GM06990 (cell line): ENCODE results near the gene CAST.

ENCODE experiments used
- DNase-seq: peaks from one replicate; pipeline ENCODE4 v3.0.0-alpha.2; 2011; ENCODE audit not compliant: insufficient read length; ENCODE audit errors: extremely low read depth
- H3K27me3 ChIP-seq: replicated peaks from 2 replicates; pipeline ENCODE4 v1.6.0; 2011; ENCODE audit warnings: low read length; ENCODE audit not compliant: control insufficient read depth, insufficient read depth
- H3K36me3 ChIP-seq: 2 replicates; pipeline ENCODE4 v1.5.1; 2011; ENCODE audit warnings: low read length; ENCODE audit not compliant: control insufficient read depth, insufficient read depth
- H3K4me3 ChIP-seq: replicated peaks from 2 replicates; pipeline ENCODE4 v1.5.1; 2011; ENCODE audit warnings: low read depth, mild to moderate bottlenecking, control low read depth, low read length
- CTCF ChIP-seq: IDR thresholded peaks from 2 replicates; pipeline ENCODE4 v1.5.1; 2011; ENCODE audit warnings: low read length, control low read depth, mild to moderate bottlenecking, inconsistent platforms; ENCODE audit not compliant: insufficient read depth, poor library complexity, severe bottlenecking

Gene CAST

GRCh38 chr5:96640696-96641095 is 21.5 kb upstream of the CAST start:
- Histone ChIP-seq H3K36me3 (no peaks in the 10 kb centered on the region), H3K27me3 (no peaks in the 10 kb centered on the region), H3K4me3 (no peak overlapping the region)
- DNase-seq, result no peak
- TF ChIP-seq CTCF, result no peak

- Histone ChIP-seq H3K36me3 (no peaks in the 10 kb centered on the region), H3K27me3 (no peaks in the 10 kb centered on the region), H3K4me3 (no peak overlapping the region)
- no peak for DNase-seq
- no peak for TF ChIP-seq CTCF
Observed at GRCh38 chr5:96641368-96642280, 20.6 kb upstream of the CAST start.

GRCh38 chr5:96642281-96642640 is 19.9 kb upstream of the CAST start:
- Histone ChIP-seq H3K27me3 (no peaks in the 10 kb centered on the region; the same call in 1 of the 2 replicates), H3K36me3 (no peaks in the 10 kb centered on the region), H3K4me3 (no peak overlapping the region)
- no peak for TF ChIP-seq CTCF
- DNase-seq, result no peak

GRCh38 chr5:96645091-96645490 is 17.1 kb upstream of the CAST start:
- DNase-seq, result no peak
- no peaks in the 10 kb centered on the region; the same call in 1 of the 2 replicates for H3K27me3 ChIP-seq
- no peaks in the 10 kb centered on the region for H3K36me3 ChIP-seq
- TF ChIP-seq CTCF, result no peak
- H3K4me3 ChIP-seq, result no peak overlapping the region

DNA sequence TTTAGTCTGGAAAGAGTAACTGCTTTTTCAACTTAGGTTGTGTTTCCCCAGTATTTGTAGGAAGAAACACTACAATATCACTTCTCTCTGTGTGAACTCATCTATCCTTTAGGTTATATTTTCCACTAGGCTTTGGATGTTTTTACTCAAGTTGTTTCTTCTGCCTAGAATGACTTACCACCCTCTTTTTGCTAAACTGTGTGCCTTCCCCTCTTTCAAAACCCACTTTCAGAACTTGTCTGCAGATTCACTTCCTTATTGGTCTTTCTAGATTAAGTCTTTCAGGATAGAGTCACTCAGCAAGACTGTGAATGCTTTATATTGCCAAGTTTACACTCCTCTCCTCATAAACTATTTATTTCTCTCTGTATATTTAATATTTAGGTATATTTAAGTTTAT is 14.2 kb upstream of the CAST start:
- TF ChIP-seq CTCF, result no peak
- H3K36me3 ChIP-seq, result no peaks in the 10 kb centered on the region
- no peak overlapping the region for H3K4me3 ChIP-seq
- DNase-seq, result peak; percentile 33
- no peaks in the 10 kb centered on the region; the same call in 1 of the 2 replicates for H3K27me3 ChIP-seq
